Activated CD4-positive, alpha-beta memory T cell treated with anti-CD3 and anti-CD28 coated beads, Interleukin-2, amount 10 ng/mL, durations not matched to agents 7 days and 5 days (primary cell): ENCODE data around the gene RFFL. TPM values are rescaled to one million over a fixed set of nuclear protein-coding genes. Genes with fewer than 3 reads are reported as not detected.

Experiments
- CTCF ChIA-PET: fragments of 350-600 bp; sonication (Branson Sonifier 250); formaldehyde crosslinking; loops from one replicate; lab custom pipeline; 2021; ENCODE audit warnings: antibody characterized with exemption, inconsistent platforms; lab: Charles Lee
- POLR2A ChIA-PET: fragments of 350-600 bp; sonication (Branson Sonifier 250); formaldehyde crosslinking; loops from one replicate; lab custom pipeline; 2021; ENCODE audit warnings: antibody characterized with exemption; lab: Charles Lee
- DNase-seq: peaks from one replicate; pipeline ENCODE4 v3.0.0-alpha.2; 2020
- H3K27ac Mint-ChIP-seq: one replicate; pipeline ENCODE4 v1.8.0; 2021; ENCODE audit warnings: mild to moderate bottlenecking, mixed read lengths
- H3K27me3 Mint-ChIP-seq: one replicate; pipeline ENCODE4 v1.8.0; 2021; ENCODE audit warnings: mixed read lengths
- H3K36me3 Mint-ChIP-seq: one replicate; pipeline ENCODE4 v1.8.0; 2021; ENCODE audit warnings: low read depth, mixed read lengths
- H3K4me1 Mint-ChIP-seq: one replicate; pipeline ENCODE4 v1.8.0; 2021; ENCODE audit warnings: mixed read lengths
- H3K4me3 Mint-ChIP-seq: one replicate; pipeline ENCODE4 v1.8.0; 2021; ENCODE audit warnings: mild to moderate bottlenecking, mixed read lengths
- H3K9me3 Mint-ChIP-seq: one replicate; pipeline ENCODE4 v1.8.0; 2021; ENCODE audit warnings: mixed read lengths
- total RNA-seq, 2 experiments: library from RNA; stranded (reverse); gene quantifications; one replicate each; pipeline ENCODE4 v1.2.3, GENCODE V29; 2021

RFFL gene
- total RNA-seq, 2 experiments from 2014 or later, result 47.3 to 53.9 TPM

- ChIA-PET POLR2A (interaction anchor here (0.8 to 10.7 kb wide), 13 partner anchors 10 to 499 kb away, joined by 3 to 164 read pairs (median 5); partner anchors contain the start of genes PEX12, RFFL, SLFN12L and SLFN5), CTCF (interaction anchor here (0.8 to 4.6 kb wide), 6 partner anchors 10 to 83 kb away, joined by 3 to 37 read pairs (median 3); partner anchors contain the start of gene RFFL)
- H3K36me3 Mint-ChIP-seq, result peaks cover 21% of the 10 kb centered on the region
- H3K4me1 Mint-ChIP-seq, result peaks cover 75% of the 10 kb centered on the region
- H3K9me3 Mint-ChIP-seq, result no peaks in the 10 kb centered on the region
- no peak for DNase-seq
- H3K27me3 Mint-ChIP-seq, result no peaks in the 10 kb centered on the region
- peak overlapping the region; percentile 88 for H3K27ac Mint-ChIP-seq
- peak overlapping the region; percentile 5 for H3K4me3 Mint-ChIP-seq
Observed at GRCh38 chr17:35079547-35080423, 16.3 kb upstream of the RFFL start.

- CTCF ChIA-PET, result interaction anchor here (1.1 to 1.3 kb wide), 2 partner anchors 10 to 11 kb away, joined by 3 read pairs; no protein-coding TSS in a partner anchor
- Mint-ChIP-seq H3K27ac (no peak overlapping the region), H3K4me1 (peaks cover 77% of the 10 kb centered on the region)
Observed at GRCh38 chr17:35076874-35077273, 13.4 kb upstream of the RFFL start.

GRCh38 chr17:35074711-35075707 is 11.5 kb upstream of the RFFL start:
- H3K4me1 Mint-ChIP-seq, result peaks cover 67% of the 10 kb centered on the region
- no peaks in the 10 kb centered on the region for H3K9me3 Mint-ChIP-seq
- H3K4me3 Mint-ChIP-seq, result no peak overlapping the region
- peak overlapping the region; percentile 55 for H3K27ac Mint-ChIP-seq
- CTCF ChIA-PET, result interaction anchor here (0.9 to 1.9 kb wide), 5 partner anchors 10 to 24 kb away, joined by 3 to 15 read pairs (median 5); partner anchors contain the start of gene RFFL
- H3K36me3 Mint-ChIP-seq, result peaks cover 32% of the 10 kb centered on the region
- POLR2A ChIA-PET, result interaction anchor here (0.7 to 6.2 kb wide), 11 partner anchors 9 to 113 kb away, joined by 3 to 49 read pairs (median 5); partner anchors contain the start of genes CCT6B, RFFL and ZNF830
- no peak for DNase-seq
- no peaks in the 10 kb centered on the region for H3K27me3 Mint-ChIP-seq

More at GRCh38 chr17:35076874-35077273, 13.4 kb upstream of the RFFL start:
- POLR2A ChIA-PET, result interaction anchor here (1.2 to 6.2 kb wide), 3 partner anchors 11 to 42 kb away, joined by 4 to 49 read pairs (median 11); partner anchors contain the start of gene RFFL
- Mint-ChIP-seq H3K36me3 (peaks cover 28% of the 10 kb centered on the region), H3K9me3 (no peaks in the 10 kb centered on the region), H3K4me3 (no peak overlapping the region), H3K27me3 (no peaks in the 10 kb centered on the region)
- DNase-seq, result no peak

- CTCF ChIA-PET, result interaction anchor here (0.9 to 2.0 kb wide), 7 partner anchors 9 to 100 kb away, joined by 3 to 15 read pairs (median 4); partner anchors contain the start of gene RFFL
- Mint-ChIP-seq H3K27ac (peak overlapping the region; percentile 55), H3K27me3 (no peaks in the 10 kb centered on the region), H3K4me3 (peak overlapping the region; percentile 24), H3K4me1 (peaks cover 67% of the 10 kb centered on the region), H3K36me3 (peaks cover 27% of the 10 kb centered on the region), H3K9me3 (no peaks in the 10 kb centered on the region)
- no peak for DNase-seq
- POLR2A ChIA-PET, result interaction anchor here (0.6 to 6.2 kb wide), 11 partner anchors 8 to 113 kb away, joined by 3 to 49 read pairs (median 5); partner anchors contain the start of genes CCT6B, RFFL and ZNF830
Observed at GRCh38 chr17:35073991-35074627, 10.6 kb upstream of the RFFL start.

GRCh38 chr17:35073183-35073790 is 9.8 kb upstream of the RFFL start:
- ChIA-PET CTCF (interaction anchor here (1.0 to 2.0 kb wide), 4 partner anchors 9 to 99 kb away, joined by 3 to 5 read pairs (median 4); no protein-coding TSS in a partner anchor), POLR2A (interaction anchor here (1.0 to 14.4 kb wide), 6 partner anchors 10 to 463 kb away, joined by 3 to 164 read pairs (median 12); partner anchors contain the start of gene RFFL)
- DNase-seq, result no peak
- Mint-ChIP-seq H3K36me3 (peaks cover 31% of the 10 kb centered on the region), H3K4me3 (peak overlapping the region; percentile 8), H3K9me3 (no peaks in the 10 kb centered on the region), H3K27me3 (no peaks in the 10 kb centered on the region), H3K27ac (peak overlapping the region; percentile 52), H3K4me1 (peaks cover 72% of the 10 kb centered on the region)

GRCh38 chr17:35069311-35069710 is 5.8 kb upstream of the RFFL start:
- no peak overlapping the region for H3K4me3 Mint-ChIP-seq
- no peaks in the 10 kb centered on the region for H3K9me3 Mint-ChIP-seq
- peaks cover 39% of the 10 kb centered on the region for H3K36me3 Mint-ChIP-seq
- no peaks in the 10 kb centered on the region for H3K27me3 Mint-ChIP-seq
- ChIA-PET CTCF (interaction anchor here (0.7 to 1.4 kb wide), 6 partner anchors 11 to 51 kb away, joined by 3 to 4 read pairs (median 4); no protein-coding TSS in a partner anchor), POLR2A (interaction anchor here (1.1 to 14.4 kb wide), 5 partner anchors 10 to 46 kb away, joined by 4 to 164 read pairs (median 4); no protein-coding TSS in a partner anchor)
- peaks cover 77% of the 10 kb centered on the region for H3K4me1 Mint-ChIP-seq
- no peak for DNase-seq
- no peak overlapping the region for H3K27ac Mint-ChIP-seq

- no peaks in the 10 kb centered on the region for H3K27me3 Mint-ChIP-seq
- no peaks in the 10 kb centered on the region for H3K9me3 Mint-ChIP-seq
- POLR2A ChIA-PET, result interaction anchor here (1.3 to 14.4 kb wide), 3 partner anchors 15 to 45 kb away, joined by 3 to 164 read pairs (median 5); no protein-coding TSS in a partner anchor
- no peak for DNase-seq
- no peak overlapping the region for H3K27ac Mint-ChIP-seq
- CTCF ChIA-PET, result interaction anchor here (1.2 to 1.4 kb wide), 3 partner anchors 12 to 22 kb away, joined by 3 to 4 read pairs (median 3); no protein-coding TSS in a partner anchor
- H3K4me3 Mint-ChIP-seq, result no peak overlapping the region
- H3K36me3 Mint-ChIP-seq, result peaks cover 39% of the 10 kb centered on the region
- peaks cover 77% of the 10 kb centered on the region for H3K4me1 Mint-ChIP-seq
Observed at GRCh38 chr17:35068249-35068648, 4.7 kb upstream of the RFFL start.

- Mint-ChIP-seq H3K4me1 (peaks cover 73% of the 10 kb centered on the region), H3K9me3 (no peaks in the 10 kb centered on the region), H3K27me3 (no peaks in the 10 kb centered on the region), H3K36me3 (peaks cover 43% of the 10 kb centered on the region), H3K4me3 (no peak overlapping the region), H3K27ac (peak overlapping the region; percentile 33)
- CTCF ChIA-PET, result interaction anchor here (1.5 to 4.1 kb wide), 7 partner anchors 11 to 83 kb away, joined by 3 to 37 read pairs (median 17); partner anchors contain the start of genes FNDC8 and RAD51D
- POLR2A ChIA-PET, result interaction anchor here (1.0 to 14.4 kb wide), 6 partner anchors 9 to 85 kb away, joined by 3 to 164 read pairs (median 44); partner anchors contain the start of gene LIG3
- no peak for DNase-seq
Observed at GRCh38 chr17:35065880-35066279, 2.4 kb upstream of the RFFL start.

GRCh38 chr17:35064516-35065215 is 1.2 kb upstream of the RFFL start:
- H3K9me3 Mint-ChIP-seq, result no peaks in the 10 kb centered on the region
- POLR2A ChIA-PET, result interaction anchor here (1.4 to 14.4 kb wide), 13 partner anchors 10 to 514 kb away, joined by 4 to 164 read pairs (median 9); partner anchors contain the start of genes LIG3, PEX12 and SLFN5
- H3K27me3 Mint-ChIP-seq, result no peaks in the 10 kb centered on the region
- CTCF ChIA-PET, result interaction anchor here (0.6 to 4.1 kb wide), 12 partner anchors 10 to 369 kb away, joined by 3 to 37 read pairs (median 8); partner anchors contain the start of genes FNDC8 and RAD51D
- no peak for DNase-seq
- peaks cover 50% of the 10 kb centered on the region for H3K36me3 Mint-ChIP-seq
- no peak overlapping the region for H3K4me3 Mint-ChIP-seq
- peaks cover 70% of the 10 kb centered on the region for H3K4me1 Mint-ChIP-seq
- peak overlapping the region; percentile 94 for H3K27ac Mint-ChIP-seq

- Mint-ChIP-seq H3K36me3 (peaks cover 53% of the 10 kb centered on the region), H3K27ac (peak overlapping the region; percentile 94), H3K4me1 (peaks cover 52% of the 10 kb centered on the region), H3K9me3 (no peaks in the 10 kb centered on the region), H3K27me3 (no peaks in the 10 kb centered on the region), H3K4me3 (peak overlapping the region; percentile 48)
- ChIA-PET CTCF (interaction anchor here (1.1 to 4.1 kb wide), 7 partner anchors 9 to 64 kb away, joined by 4 to 37 read pairs (median 17); partner anchors contain the start of genes FNDC8 and RAD51D), POLR2A (interaction anchor here (0.6 to 14.4 kb wide), 8 partner anchors 12 to 161 kb away, joined by 4 to 164 read pairs (median 37); partner anchors contain the start of gene LIG3)
- no peak for DNase-seq
Observed at GRCh38 chr17:35062308-35062707, 1.2 kb downstream of the RFFL start.
